ENCODE measurements around the gene TEX52. TPM values are rescaled to one million over a fixed set of nuclear protein-coding genes. Genes with fewer than 3 reads are reported as not detected.

TEX52 gene
- total and polyA plus RNA-seq, 9 donors = not detected

DNA sequence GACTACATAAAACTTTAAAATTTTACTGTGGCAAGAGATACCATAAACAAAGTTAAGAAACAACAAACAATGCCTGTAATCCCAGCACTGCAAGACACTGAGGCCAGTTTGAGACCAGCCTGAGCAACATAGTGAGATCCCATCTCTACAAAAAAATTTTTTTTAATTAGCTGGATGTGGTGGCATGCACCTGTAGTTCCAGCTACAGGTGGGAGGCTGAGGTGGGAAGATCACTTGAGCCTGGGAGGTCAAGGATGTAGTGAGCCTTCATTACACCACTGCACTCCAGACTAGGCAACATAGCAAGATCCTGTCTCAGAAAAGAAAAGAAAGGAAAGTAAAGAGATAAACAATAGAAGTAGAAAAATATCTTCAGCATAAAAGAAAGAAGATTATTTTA, 3.3 kb upstream of the TEX52 start:
- TF ChIP-seq POLR2A (IDR thresholded peaks at IDR 0.05) = no peak
- TF ChIP-seq, protein P1, sequence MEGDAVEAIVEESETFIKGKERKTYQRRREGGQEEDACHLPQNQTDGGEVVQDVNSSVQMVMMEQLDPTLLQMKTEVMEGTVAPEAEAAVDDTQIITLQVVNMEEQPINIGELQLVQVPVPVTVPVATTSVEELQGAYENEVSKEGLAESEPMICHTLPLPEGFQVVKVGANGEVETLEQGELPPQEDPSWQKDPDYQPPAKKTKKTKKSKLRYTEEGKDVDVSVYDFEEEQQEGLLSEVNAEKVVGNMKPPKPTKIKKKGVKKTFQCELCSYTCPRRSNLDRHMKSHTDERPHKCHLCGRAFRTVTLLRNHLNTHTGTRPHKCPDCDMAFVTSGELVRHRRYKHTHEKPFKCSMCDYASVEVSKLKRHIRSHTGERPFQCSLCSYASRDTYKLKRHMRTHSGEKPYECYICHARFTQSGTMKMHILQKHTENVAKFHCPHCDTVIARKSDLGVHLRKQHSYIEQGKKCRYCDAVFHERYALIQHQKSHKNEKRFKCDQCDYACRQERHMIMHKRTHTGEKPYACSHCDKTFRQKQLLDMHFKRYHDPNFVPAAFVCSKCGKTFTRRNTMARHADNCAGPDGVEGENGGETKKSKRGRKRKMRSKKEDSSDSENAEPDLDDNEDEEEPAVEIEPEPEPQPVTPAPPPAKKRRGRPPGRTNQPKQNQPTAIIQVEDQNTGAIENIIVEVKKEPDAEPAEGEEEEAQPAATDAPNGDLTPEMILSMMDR (IDR thresholded peaks at IDR 0.05) = no peak
- TF ChIP-seq EP300 (IDR thresholded peaks at IDR 0.05) = no peak
- intact Hi-C loops (cut with DNase I) = no loop called here
- no peak overlapping the region for H3K4me3 ChIP-seq
- H3K4me1 ChIP-seq (ENCODE audit: insufficient read depth) = peaks cover 3% of the 10 kb centered on the region
- no peaks in the 10 kb centered on the region for H3K9me3 ChIP-seq
- DNase-seq = no peak
- no peak overlapping the region for H3K27ac ChIP-seq
- no peaks in the 10 kb centered on the region for H3K27me3 ChIP-seq
- no peaks in the 10 kb centered on the region for H3K36me3 ChIP-seq

DNA sequence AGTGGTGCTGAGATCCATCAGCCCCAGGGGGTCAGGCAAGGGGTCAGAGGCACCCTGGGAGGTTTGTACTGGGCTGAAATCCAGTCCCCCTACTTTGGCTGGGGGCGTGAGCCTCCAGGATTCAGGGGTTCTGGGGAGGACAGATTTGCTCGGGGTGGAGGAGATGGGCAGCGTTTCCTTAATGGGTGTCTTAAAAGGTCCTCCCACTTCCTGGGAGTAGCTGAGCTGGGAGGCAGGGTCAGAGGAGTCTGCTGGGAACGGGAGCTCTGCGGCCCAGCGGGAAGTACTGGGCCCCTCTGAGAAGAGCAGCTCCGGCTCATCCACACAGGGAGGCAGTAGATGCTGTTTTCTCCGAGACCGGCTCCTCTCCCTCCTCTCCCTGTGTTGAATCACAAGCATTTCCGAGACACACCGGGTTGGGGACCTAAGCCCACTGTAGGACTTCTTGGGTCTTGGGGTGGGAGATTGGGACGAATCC, 2.1 kb upstream of the TEX52 start:
- intact Hi-C loops (cut with DNase I) = loop anchor here (5.0 to 10.0 kb wide), 4 partner anchors 83 to 176 kb away; no protein-coding TSS in a partner anchor
- 26 to 31% (median 30%) methylated on average over 12 of the region's 12 CpGs for WGBS, 3 donors
- TF ChIP-seq, protein P1 (IDR thresholded peaks at IDR 0.05) = no peak
- Histone ChIP-seq H3K4me3 (no peak overlapping the region), H3K9me3 (no peaks in the 10 kb centered on the region), H3K27ac (peak overlapping the region; percentile 30 to 32), H3K4me1 (ENCODE audit: insufficient read depth) (peaks cover 3% of the 10 kb centered on the region), H3K36me3 (no peaks in the 10 kb centered on the region), H3K27me3 (no peaks in the 10 kb centered on the region)
- DNase-seq = peak in 4 of 5 donors; percentile 43 to 69 (median 50)

DNA sequence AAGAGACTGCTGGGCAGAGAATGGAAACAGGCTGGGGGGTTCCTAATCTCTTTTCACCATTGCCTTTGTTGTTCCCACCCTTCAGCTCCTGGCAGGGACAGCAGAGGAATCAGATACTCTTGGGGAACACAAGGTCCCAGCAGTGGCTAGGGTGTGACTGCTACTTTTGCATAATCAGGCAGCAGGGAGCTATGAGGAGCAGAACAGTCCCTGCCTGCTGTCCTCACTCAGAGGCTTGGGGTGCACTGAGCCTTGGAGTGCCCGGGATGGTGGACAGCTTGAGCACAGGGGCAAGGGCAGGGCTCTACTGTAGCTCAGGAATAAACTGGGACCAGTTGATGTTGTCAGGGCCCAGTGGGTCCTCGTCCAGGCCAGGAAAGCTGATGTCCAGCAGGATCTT, 1.5 kb upstream of the TEX52 start:
- H3K36me3 ChIP-seq = no peaks in the 10 kb centered on the region
- intact Hi-C loops (cut with DNase I) = loop anchor here (5.0 to 10.0 kb wide), 4 partner anchors 84 to 176 kb away; no protein-coding TSS in a partner anchor
- no peak overlapping the region for H3K4me3 ChIP-seq
- H3K27ac ChIP-seq = peak overlapping the region in 1 of 2 donors; percentile 32
- no peak for DNase-seq
- no peaks in the 10 kb centered on the region for H3K27me3 ChIP-seq
- peaks cover 4% of the 10 kb centered on the region for H3K4me1 ChIP-seq (ENCODE audit: insufficient read depth)
- no peaks in the 10 kb centered on the region for H3K9me3 ChIP-seq
- TF ChIP-seq POLR2A (IDR thresholded peaks at IDR 0.05) (no peak), EP300 (IDR thresholded peaks at IDR 0.05) (no peak)
- TF ChIP-seq, protein P1 (IDR thresholded peaks at IDR 0.05) = no peak
- WGBS, 3 donors = 54 to 85% (median 82%) methylated on average over 2 of the region's 2 CpGs

DNA sequence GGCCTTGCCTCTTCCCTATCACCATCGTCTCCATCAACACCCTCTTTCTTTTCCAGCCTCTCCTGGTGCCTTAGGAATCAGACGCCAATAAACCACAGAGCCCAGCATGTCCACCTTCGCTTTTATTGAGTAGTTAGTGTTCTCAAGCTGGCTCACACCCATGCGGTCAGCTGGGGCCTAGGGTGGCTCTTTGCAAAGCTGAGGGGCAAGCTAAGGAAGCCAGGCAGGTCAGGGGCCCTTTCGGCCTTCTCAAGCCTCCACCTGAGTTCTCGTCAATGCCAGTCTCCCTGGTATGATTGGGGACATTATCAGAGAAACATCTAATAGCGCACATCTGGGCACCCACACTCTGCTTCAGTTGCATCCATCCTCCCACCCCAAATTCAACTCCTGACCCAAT, 737 bp upstream of the TEX52 start:
- 95 to 98% (median 96%) methylated on average over 7 of the region's 7 CpGs for WGBS, 3 donors
- no peaks in the 10 kb centered on the region for H3K9me3 ChIP-seq
- intact Hi-C loops (cut with DNase I) = loop anchor here (5.0 to 10.0 kb wide), 4 partner anchors 85 to 177 kb away; no protein-coding TSS in a partner anchor

More for the DNA sequence above, 737 bp upstream of the TEX52 start:
- Histone ChIP-seq H3K27me3 (no peaks in the 10 kb centered on the region), H3K27ac (no peak overlapping the region), H3K4me1 (ENCODE audit: insufficient read depth) (peaks cover 4% of the 10 kb centered on the region), H3K4me3 (no peak overlapping the region), H3K36me3 (no peaks in the 10 kb centered on the region)
- DNase-seq = no peak
- no peak for TF ChIP-seq EP300 (IDR thresholded peaks at IDR 0.05)
- no peak for TF ChIP-seq POLR2A (IDR thresholded peaks at IDR 0.05)
- TF ChIP-seq, protein P1 (IDR thresholded peaks at IDR 0.05) = no peak

All from ovary (tissue), 9 donors.